Activated naive CD8-positive, alpha-beta T cell treated with anti-CD3 and anti-CD28 coated beads, Interleukin-2, amount 10 ng/mL, durations not matched to agents 7 days and 5 days (primary cell): ENCODE results near the gene HIPK2. TPM values are rescaled to one million over a fixed set of nuclear protein-coding genes. Genes with fewer than 3 reads are reported as not detected.

Source experiments
- ATAC-seq: fragments of 150-1000 bp; cut with Tn5 transposase; one replicate; pipeline ENCODE4 v1.10.0; 2021; ENCODE audit warnings: low read depth, moderate library complexity
- POLR2A ChIA-PET: fragments of 350-600 bp; sonication (Branson Sonifier 250); formaldehyde crosslinking; loops from one replicate; lab custom pipeline; 2021; ENCODE audit warnings: antibody characterized with exemption; lab: Charles Lee
- DNase-seq: peaks from one replicate; pipeline ENCODE4 v3.0.0; 2021
- H3K27ac Mint-ChIP-seq: one replicate; pipeline ENCODE4 v1.8.0; 2022; ENCODE audit warnings: mild to moderate bottlenecking, mixed read lengths
- H3K27me3 Mint-ChIP-seq: one replicate; pipeline ENCODE4 v1.8.0; 2022; ENCODE audit warnings: mild to moderate bottlenecking, moderate library complexity, mixed read lengths
- H3K36me3 Mint-ChIP-seq: one replicate; pipeline ENCODE4 v1.8.0; 2021; ENCODE audit warnings: mild to moderate bottlenecking, mixed read lengths
- H3K4me1 Mint-ChIP-seq: one replicate; pipeline ENCODE4 v1.8.0; 2021; ENCODE audit warnings: mixed read lengths
- H3K4me3 Mint-ChIP-seq: one replicate; pipeline ENCODE4 v1.8.0; 2022; ENCODE audit warnings: mild to moderate bottlenecking, moderate library complexity, mixed read lengths
- H3K9me3 Mint-ChIP-seq: one replicate; pipeline ENCODE4 v1.8.0; 2021; ENCODE audit warnings: mixed read lengths
- total RNA-seq, 2 experiments: library from RNA; stranded (reverse); gene quantifications; one replicate each; pipeline ENCODE4 v1.2.3, GENCODE V29; 2021

The HIPK2 gene
- total RNA-seq, 2 experiments from 2014 or later: 18.4 to 19.5 TPM

DNA sequence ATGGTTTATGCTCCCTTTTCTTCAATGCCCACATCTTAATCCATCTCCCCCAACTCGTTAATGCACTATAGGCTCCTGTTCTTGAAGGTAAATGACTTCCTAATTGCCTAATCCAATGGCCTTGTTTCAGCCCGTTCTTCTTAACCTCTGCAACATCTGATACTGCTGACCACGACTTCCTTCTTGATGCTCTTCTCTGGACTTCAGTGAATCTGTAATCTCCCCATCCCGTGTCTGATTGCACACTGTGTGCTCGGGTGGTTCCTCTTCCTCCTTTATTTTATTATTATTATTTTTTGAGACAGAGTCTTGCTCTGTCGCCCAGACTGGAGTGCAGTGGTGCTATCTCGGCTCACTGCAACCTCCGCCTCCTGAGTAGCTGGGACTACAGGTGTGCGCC, 58.9 kb downstream of the HIPK2 start:
- H3K27me3 Mint-ChIP-seq: no peaks in the 10 kb centered on the region
- H3K27ac Mint-ChIP-seq: no peak overlapping the region
- no peaks in the 10 kb centered on the region for H3K9me3 Mint-ChIP-seq
- no peak for DNase-seq
- H3K36me3 Mint-ChIP-seq: peaks cover 6% of the 10 kb centered on the region
- peaks cover 2% of the 10 kb centered on the region for H3K4me1 Mint-ChIP-seq
- no peak overlapping the region for H3K4me3 Mint-ChIP-seq
- ATAC-seq: no peak
- POLR2A ChIA-PET: no interaction called here

DNA sequence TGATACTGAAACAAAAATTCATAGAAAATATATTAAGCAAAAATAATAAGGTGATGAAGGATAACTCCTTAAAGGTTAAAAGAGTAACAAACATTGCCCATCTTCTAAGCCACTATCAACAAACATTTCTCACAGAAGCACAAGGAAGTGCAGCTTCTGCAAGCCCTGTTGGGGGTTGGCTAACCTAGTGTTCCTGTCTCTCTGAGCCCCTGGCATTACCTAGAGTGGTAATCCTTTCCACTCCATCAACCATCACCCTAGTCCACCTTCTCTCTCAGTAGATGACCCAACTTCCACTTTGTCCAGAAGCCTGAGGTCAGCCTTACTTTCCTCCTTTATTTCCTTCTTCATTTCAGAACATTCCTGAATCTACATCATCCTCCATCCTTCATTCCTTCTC, 59.7 kb downstream of the HIPK2 start:
- peaks cover 2% of the 10 kb centered on the region for H3K4me1 Mint-ChIP-seq
- DNase-seq (no peak), ATAC-seq (no peak)
- no peaks in the 10 kb centered on the region for H3K9me3 Mint-ChIP-seq
- H3K27me3 Mint-ChIP-seq: no peaks in the 10 kb centered on the region
- peaks cover 6% of the 10 kb centered on the region for H3K36me3 Mint-ChIP-seq
- H3K27ac Mint-ChIP-seq: no peak overlapping the region
- no peak overlapping the region for H3K4me3 Mint-ChIP-seq
- POLR2A ChIA-PET: no interaction called here

DNA sequence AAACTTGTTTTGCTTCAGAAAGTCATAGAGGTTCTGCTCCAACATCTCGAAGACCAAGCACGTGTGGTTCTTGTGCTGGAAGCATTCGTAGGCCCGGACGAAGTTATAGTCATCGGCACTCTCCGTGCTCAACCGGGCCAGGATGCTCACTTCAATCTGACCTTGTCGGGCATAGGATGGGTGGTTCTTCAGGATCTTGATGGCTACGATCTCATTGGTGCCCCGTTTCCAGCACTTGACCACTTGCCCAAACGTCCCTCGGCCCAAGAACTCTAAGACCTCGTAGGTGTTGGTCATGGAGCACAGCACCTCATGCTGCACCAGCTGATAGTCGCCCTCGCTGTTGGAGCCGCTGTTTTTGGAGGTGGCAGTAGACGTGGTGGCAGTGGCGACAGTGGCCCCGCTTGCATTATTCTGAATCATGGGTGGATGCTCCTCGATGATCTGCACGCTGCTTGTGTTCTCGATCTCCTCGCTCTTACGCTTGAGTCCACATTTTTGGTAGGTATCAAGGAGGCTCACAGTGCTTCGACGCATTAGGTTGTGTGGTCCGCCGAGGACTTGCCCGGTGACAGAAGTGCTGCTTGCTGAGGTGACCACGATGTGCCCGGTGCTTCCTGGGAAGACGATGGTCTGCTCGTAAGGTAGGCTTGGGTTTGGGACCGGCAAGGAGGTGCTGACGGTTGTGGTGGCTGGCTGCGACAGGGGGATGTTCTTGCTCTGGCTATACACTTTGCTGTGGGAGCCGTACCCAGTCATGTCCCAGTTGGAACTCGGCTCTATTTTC, 61.4 kb downstream of the HIPK2 start:
- POLR2A ChIA-PET: no interaction called here
- H3K4me1 Mint-ChIP-seq: peaks cover 2% of the 10 kb centered on the region
- H3K27me3 Mint-ChIP-seq: no peaks in the 10 kb centered on the region
- H3K36me3 Mint-ChIP-seq: peaks cover 6% of the 10 kb centered on the region
- no peak overlapping the region for H3K4me3 Mint-ChIP-seq
- no peaks in the 10 kb centered on the region for H3K9me3 Mint-ChIP-seq
- H3K27ac Mint-ChIP-seq: no peak overlapping the region
- no peak for DNase-seq
- ATAC-seq: no peak

DNA sequence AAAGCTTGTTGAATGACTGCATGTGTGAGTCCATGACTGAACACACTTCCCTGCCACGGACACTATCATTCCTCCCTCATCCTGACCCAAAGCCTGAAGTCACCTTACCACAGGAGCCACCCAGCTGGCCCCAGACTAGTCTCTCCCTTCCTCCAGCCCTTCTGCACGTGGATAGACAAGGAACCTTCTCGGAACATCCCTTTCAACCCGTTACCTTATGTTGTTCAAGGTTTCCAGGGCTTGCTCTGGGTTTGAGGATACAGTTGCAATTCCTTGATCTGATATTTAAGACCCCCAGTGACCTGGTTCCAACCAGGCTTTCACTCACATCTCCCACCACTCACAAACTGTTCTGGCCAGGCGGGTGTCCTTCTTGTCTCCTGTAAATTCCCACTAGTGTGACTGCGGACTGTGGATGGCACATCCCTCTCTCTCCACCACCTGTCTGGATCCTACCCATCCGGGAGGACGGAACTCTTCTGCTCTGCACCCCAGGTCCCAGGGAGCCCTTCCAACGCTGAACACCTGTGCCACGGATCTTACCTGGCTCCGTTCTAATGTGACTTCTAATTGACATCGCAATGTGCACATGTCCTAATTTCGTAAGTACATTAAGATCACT, 62.5 kb downstream of the HIPK2 start:
- DNase-seq: no peak
- POLR2A ChIA-PET: no interaction called here
- ATAC-seq: no peak
- H3K4me1 Mint-ChIP-seq: peaks cover 2% of the 10 kb centered on the region
- H3K9me3 Mint-ChIP-seq: no peaks in the 10 kb centered on the region
- no peak overlapping the region for H3K4me3 Mint-ChIP-seq
- no peak overlapping the region for H3K27ac Mint-ChIP-seq
- H3K36me3 Mint-ChIP-seq: peaks cover 6% of the 10 kb centered on the region
- H3K27me3 Mint-ChIP-seq: no peaks in the 10 kb centered on the region

DNA sequence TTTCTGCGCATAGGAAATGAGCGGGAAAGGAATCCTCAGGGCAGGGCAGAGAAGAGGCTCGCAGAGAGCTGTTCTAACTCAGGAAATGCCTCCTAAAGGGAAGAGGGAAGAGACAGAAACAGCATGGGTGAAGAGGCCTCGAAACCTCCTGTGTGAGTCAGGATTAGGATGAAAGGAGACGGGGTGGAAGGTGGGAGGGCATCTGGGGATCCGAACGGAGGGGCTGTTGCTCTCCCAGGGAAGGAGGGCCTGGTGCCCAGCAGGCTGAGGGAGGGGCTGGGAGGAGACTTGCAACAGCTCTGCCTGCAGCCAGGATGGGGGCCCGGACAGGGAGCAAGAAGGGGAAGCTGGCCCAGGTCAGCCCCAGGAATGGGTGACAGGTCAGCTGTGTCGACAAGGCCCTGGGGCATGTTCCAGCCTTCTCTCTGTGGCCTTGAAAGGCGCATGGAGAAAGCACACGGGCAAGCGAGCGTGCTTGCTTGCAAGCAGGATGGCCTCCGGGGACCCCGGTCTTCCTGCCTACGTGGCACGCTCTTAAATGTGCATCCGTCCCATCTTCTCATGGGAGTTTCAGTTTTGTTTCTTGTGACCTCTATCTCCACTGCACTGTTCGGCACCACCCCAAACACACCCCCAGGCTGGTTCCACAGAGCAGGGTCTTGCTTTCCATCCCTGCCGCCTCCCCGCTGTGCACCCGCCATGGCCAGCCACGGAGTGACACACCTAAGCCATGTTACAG, 63.5 kb downstream of the HIPK2 start:
- Mint-ChIP-seq H3K4me3 (no peak overlapping the region), H3K9me3 (no peaks in the 10 kb centered on the region), H3K27me3 (no peaks in the 10 kb centered on the region), H3K4me1 (peaks cover 2% of the 10 kb centered on the region), H3K36me3 (peaks cover 6% of the 10 kb centered on the region), H3K27ac (no peak overlapping the region)
- no peak for DNase-seq
- ATAC-seq: no peak
- POLR2A ChIA-PET: no interaction called here

DNA sequence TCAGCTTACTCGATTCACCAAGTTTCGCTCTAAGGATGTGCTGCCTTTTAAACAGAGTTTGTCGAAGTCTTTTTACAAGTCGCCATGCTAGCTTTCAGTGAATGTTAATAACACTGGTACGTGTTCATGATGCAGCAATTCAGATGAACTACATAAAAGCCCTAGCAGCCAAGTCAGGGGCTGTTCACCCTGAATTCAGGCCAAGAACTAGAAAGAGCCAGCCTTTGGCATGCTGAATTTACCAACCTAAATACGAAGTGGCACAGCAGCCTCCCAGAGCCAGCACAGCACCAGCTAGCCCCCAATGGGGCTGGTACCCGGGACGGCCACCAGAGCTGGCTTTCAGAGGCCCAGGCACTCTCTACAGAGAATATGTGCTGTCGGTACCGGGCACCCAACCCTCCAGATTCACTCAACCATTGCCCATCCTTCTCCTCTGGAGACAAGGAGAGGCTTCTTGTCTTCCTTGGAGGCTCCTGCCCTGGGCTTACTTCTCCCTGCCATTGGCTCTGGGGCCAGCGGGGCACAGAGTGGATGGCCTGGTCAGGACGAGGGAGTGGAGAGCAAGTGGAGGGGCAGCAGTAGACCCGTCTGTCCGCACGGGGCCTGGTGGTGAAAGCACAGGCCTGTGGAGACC, 64.2 kb downstream of the HIPK2 start:
- Mint-ChIP-seq H3K4me1 (peaks cover 2% of the 10 kb centered on the region), H3K27ac (no peak overlapping the region), H3K36me3 (peaks cover 6% of the 10 kb centered on the region), H3K4me3 (no peak overlapping the region), H3K9me3 (no peaks in the 10 kb centered on the region), H3K27me3 (no peaks in the 10 kb centered on the region)
- ATAC-seq (no peak), DNase-seq (no peak)
- POLR2A ChIA-PET: no interaction called here

DNA sequence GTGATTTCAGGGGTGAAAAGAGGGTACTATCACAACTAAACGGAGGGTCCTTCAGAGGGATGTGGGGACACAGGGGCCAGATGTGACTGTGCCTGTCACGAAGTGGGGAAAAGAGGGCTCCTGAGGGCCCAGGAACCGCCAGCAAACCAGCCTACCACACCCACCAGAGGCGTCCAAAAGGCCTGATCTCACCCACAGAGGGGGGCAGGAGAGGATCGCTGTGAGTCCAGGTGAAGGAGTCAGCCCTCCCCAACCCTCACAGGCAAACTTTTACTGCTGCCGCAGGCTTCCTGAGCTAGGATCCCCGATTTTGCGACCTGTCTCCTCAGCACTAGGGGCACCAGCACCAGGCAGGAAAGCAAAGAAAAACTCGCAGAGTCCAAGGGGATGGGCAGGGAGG, 64.7 kb downstream of the HIPK2 start:
- no peak for DNase-seq
- Mint-ChIP-seq H3K36me3 (peaks cover 6% of the 10 kb centered on the region), H3K27me3 (no peaks in the 10 kb centered on the region), H3K9me3 (no peaks in the 10 kb centered on the region), H3K27ac (no peak overlapping the region), H3K4me1 (peaks cover 2% of the 10 kb centered on the region), H3K4me3 (no peak overlapping the region)
- ATAC-seq: no peak
- POLR2A ChIA-PET: no interaction called here

DNA sequence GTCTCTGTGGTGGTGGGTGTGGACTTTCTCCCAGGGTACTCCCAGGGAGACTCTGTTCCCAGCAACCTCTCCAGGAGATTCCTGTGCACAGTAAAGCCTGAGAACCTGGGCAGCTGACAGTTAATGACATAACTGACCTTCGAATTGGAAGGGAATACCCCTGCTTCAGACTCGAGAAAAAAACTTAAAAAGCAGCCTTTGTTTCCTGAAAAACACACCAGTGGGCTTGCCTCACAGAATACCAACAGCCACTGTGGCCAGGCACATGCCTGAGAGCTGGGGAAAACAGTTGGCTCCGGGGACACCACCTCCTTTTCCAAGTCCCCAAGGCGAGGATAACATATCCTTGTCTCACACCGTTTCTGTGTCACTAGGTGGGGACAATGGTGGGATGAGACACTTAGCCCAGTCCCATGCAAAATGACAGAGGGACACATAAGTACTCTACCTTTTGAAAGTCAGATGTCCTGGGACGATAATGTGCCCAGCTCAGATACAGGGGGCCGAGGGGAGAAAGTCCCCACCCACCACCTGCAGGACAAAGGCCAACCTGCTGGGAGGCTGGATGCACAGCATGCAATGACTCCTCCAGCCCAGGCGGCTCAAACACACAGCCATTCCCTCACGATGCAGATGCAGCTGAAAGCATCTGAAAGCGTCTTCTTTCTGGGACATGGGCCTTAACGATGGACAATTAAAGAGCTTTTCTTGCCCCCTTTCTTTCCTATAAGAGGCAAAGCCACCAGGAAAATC, 65.6 kb downstream of the HIPK2 start:
- Mint-ChIP-seq H3K4me3 (no peak overlapping the region), H3K27me3 (no peaks in the 10 kb centered on the region), H3K27ac (no peak overlapping the region)

DNA sequence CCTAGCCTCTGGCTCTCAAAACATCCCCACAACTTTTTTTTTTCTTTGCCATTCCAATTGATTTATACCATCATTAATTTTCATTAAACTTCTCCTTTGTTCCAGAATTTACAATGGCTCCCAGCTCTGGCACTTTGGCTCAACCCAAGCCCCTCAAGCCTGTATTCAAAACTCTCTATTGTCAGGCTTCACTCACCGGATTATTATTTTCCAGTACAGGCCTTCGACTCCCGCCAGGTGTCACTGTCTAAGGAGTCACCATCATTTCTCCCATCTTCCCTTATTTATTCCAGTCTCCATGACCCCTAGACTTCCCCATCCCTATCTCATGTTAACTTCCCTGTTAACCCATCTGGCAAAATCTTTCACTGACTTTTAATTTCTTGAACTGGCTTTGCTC, 67.8 kb downstream of the HIPK2 start:
- DNase-seq: no peak
- Mint-ChIP-seq H3K27me3 (no peaks in the 10 kb centered on the region), H3K27ac (no peak overlapping the region), H3K4me3 (no peak overlapping the region), H3K4me1 (no peaks in the 10 kb centered on the region), H3K9me3 (no peaks in the 10 kb centered on the region), H3K36me3 (no peaks in the 10 kb centered on the region)
- POLR2A ChIA-PET: no interaction called here
- ATAC-seq: no peak

More for the DNA sequence above, 65.6 kb downstream of the HIPK2 start:
- ATAC-seq (no peak), DNase-seq (no peak)
- Mint-ChIP-seq H3K9me3 (no peaks in the 10 kb centered on the region), H3K4me1 (peaks cover 2% of the 10 kb centered on the region), H3K36me3 (peaks cover 6% of the 10 kb centered on the region)
- POLR2A ChIA-PET: no interaction called here

DNA sequence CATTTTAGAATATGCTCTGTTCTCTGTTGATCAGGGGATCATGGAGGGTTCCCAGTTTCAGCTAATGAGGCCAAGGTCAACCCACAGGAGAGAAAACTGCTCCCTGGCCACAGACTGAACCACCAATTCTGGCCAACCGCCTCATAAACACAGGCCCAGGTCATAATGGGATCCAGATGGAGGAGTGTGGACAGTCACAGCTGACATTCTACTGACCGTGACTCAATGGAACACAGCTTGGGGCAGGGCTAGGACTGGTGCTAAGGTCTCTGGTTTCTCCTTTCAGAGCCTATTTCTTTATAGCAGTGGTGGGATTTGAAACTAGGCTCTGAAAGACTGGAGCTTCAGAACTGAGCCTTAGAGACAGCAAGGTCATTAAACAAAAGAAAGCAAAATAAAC, 68.3 kb downstream of the HIPK2 start:
- DNase-seq: no peak
- POLR2A ChIA-PET: no interaction called here
- H3K27me3 Mint-ChIP-seq: no peaks in the 10 kb centered on the region
- ATAC-seq: no peak
- no peak overlapping the region for H3K4me3 Mint-ChIP-seq
- no peaks in the 10 kb centered on the region for H3K9me3 Mint-ChIP-seq
- H3K36me3 Mint-ChIP-seq: no peaks in the 10 kb centered on the region
- no peak overlapping the region for H3K27ac Mint-ChIP-seq
- H3K4me1 Mint-ChIP-seq: no peaks in the 10 kb centered on the region

DNA sequence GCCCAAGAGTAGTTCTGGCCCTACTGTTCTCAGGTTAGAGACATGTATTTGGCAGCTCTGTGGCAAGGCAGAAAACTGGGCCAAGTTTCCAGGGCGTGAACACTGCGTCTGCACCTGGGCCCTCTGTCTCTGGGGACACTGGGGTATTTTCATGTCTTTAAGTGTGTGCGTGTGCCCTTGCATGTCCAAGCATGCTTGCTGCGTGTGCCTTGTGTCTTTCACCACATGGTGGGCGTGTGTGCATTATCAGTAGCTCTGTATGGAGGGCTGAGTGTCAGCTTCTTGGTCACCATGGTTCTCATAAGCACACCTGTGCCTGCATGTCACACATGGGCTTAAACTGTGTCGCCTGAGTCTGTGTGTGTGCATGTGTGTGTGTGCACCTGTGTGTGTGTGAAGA, 69.3 kb downstream of the HIPK2 start:
- no peaks in the 10 kb centered on the region for H3K9me3 Mint-ChIP-seq
- H3K27ac Mint-ChIP-seq: no peak overlapping the region
- H3K27me3 Mint-ChIP-seq: no peaks in the 10 kb centered on the region
- H3K4me3 Mint-ChIP-seq: no peak overlapping the region
- no peak for ATAC-seq
- no peaks in the 10 kb centered on the region for H3K36me3 Mint-ChIP-seq
- no peaks in the 10 kb centered on the region for H3K4me1 Mint-ChIP-seq
- DNase-seq: no peak
- POLR2A ChIA-PET: no interaction called here

DNA sequence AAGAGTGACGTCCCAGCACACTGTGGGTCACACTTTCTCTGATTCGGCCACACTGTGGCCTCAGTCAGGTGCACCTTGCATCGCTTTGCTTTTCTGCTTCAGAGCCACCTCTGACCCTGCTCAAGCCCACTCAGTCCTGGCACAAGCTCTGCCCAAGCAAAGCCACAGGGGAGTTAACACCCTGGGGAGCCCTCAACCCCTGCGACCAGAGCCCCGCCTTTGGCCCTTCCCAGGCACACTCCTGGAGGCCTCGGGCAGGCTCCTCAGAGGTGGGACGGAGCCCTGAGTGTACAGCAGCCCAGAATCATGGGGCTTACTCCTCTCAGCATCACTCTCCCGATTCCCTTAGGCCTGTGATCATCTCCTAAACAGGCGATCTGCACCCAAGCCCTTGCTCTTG, 71.0 kb downstream of the HIPK2 start:
- Mint-ChIP-seq H3K27ac (no peak overlapping the region), H3K9me3 (no peaks in the 10 kb centered on the region), H3K36me3 (no peaks in the 10 kb centered on the region), H3K4me3 (no peak overlapping the region), H3K4me1 (no peaks in the 10 kb centered on the region), H3K27me3 (no peaks in the 10 kb centered on the region)
- POLR2A ChIA-PET: no interaction called here
- ATAC-seq (no peak), DNase-seq (no peak)

DNA sequence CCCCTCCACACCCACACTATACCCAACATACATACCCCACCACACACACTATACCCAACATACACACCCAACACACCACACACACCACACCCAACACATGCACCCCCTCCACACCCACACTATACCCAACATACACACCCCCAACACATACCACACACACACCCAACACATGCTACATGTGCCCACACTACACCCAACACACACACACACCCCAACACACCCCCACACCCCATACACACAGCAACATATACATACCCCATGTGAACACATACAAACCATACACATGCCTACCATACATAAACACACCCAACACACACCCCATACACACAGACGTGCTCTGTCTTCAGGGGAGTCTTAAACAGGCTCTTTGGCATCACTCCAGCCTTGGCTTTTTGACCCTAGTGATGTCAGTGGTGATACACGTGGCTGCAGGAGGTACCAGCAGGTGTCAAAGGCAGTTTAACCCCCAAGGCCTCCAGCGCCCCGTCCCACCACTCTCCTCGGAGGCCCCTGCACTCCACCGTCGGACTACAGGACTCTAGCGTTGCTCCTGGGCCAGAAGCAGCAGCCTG, 73.4 kb downstream of the HIPK2 start:
- Mint-ChIP-seq H3K4me3 (no peak overlapping the region), H3K27me3 (no peaks in the 10 kb centered on the region), H3K27ac (no peak overlapping the region), H3K9me3 (no peaks in the 10 kb centered on the region), H3K4me1 (no peaks in the 10 kb centered on the region), H3K36me3 (no peaks in the 10 kb centered on the region)
- ATAC-seq (no peak), DNase-seq (no peak)
- POLR2A ChIA-PET: interaction anchor here (0.7 kb wide), 1 partner anchor 64 kb away, joined by 3 read pairs; no protein-coding TSS in a partner anchor
